Measurements from ENCODE around the gene PAPPA2.

DNA sequence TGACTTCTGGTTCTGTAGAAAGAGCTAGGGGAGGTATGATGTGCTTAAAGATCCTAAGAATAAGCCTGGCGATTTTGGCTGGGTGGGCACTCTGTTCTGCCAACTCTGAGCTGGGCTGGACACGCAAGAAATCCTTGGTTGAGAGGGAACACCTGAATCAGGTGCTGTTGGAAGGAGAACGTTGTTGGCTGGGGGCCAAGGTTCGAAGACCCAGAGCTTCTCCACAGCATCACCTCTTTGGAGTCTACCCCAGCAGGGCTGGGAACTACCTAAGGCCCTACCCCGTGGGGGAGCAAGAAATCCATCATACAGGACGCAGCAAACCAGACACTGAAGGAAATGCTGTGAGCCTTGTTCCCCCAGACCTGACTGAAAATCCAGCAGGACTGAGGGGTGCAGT, 93.3 kb downstream of the PAPPA2 start:
- TF ChIP-seq, protein P1, sequence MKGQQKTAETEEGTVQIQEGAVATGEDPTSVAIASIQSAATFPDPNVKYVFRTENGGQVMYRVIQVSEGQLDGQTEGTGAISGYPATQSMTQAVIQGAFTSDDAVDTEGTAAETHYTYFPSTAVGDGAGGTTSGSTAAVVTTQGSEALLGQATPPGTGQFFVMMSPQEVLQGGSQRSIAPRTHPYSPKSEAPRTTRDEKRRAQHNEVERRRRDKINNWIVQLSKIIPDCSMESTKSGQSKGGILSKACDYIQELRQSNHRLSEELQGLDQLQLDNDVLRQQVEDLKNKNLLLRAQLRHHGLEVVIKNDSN (IDR thresholded peaks at IDR 0.05; ENCODE audit: borderline replicate concordance, extremely low read length, insufficient read depth, low read depth, low read length) = no peak
- TF ChIP-seq ESRRA (IDR thresholded peaks at IDR 0.05; ENCODE audit: low read length) (no peak), ATF3 (IDR thresholded peaks at IDR 0.05; ENCODE audit: borderline replicate concordance, extremely low read depth, low read depth, low read length) (no peak), CREB1 (IDR thresholded peaks at IDR 0.05; ENCODE audit: low read depth) (no peak), KDM1A (IDR thresholded peaks at IDR 0.05; ENCODE audit: borderline replicate concordance) (no peak), YY1 (IDR thresholded peaks at IDR 0.05; ENCODE audit: low read depth, low read length) (no peak), SREBF1 (IDR thresholded peaks at IDR 0.05; ENCODE audit: low read length) (no peak), POLR2AphosphoS5 (IDR thresholded peaks at IDR 0.05; ENCODE audit: low read length) (no peak), RAD21 (IDR thresholded peaks at IDR 0.05; ENCODE audit: insufficient read depth, low read depth, low read length) (no peak), POLR2A (IDR thresholded peaks at IDR 0.05; ENCODE audit: low read depth, low read length) (no peak), EP300 (IDR thresholded peaks at IDR 0.05; ENCODE audit: borderline replicate concordance in 1 of 2, control insufficient read depth in 1 of 2, low read depth in 2 of 2, low read length in 2 of 2) (no peak)
- TF ChIP-seq, protein P2, sequence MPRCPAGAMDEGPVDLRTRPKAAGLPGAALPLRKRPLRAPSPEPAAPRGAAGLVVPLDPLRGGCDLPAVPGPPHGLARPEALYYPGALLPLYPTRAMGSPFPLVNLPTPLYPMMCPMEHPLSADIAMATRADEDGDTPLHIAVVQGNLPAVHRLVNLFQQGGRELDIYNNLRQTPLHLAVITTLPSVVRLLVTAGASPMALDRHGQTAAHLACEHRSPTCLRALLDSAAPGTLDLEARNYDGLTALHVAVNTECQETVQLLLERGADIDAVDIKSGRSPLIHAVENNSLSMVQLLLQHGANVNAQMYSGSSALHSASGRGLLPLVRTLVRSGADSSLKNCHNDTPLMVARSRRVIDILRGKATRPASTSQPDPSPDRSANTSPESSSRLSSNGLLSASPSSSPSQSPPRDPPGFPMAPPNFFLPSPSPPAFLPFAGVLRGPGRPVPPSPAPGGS (IDR thresholded peaks at IDR 0.05; ENCODE audit: borderline replicate concordance, insufficient read depth, low read depth, low read length, poor library complexity, severe bottlenecking) = no peak
- TF ChIP-seq, protein P3, sequence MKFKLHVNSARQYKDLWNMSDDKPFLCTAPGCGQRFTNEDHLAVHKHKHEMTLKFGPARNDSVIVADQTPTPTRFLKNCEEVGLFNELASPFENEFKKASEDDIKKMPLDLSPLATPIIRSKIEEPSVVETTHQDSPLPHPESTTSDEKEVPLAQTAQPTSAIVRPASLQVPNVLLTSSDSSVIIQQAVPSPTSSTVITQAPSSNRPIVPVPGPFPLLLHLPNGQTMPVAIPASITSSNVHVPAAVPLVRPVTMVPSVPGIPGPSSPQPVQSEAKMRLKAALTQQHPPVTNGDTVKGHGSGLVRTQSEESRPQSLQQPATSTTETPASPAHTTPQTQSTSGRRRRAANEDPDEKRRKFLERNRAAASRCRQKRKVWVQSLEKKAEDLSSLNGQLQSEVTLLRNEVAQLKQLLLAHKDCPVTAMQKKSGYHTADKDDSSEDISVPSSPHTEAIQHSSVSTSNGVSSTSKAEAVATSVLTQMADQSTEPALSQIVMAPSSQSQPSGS (IDR thresholded peaks at IDR 0.05; ENCODE audit: low read length) = no peak
- TF ChIP-seq, protein P4, sequence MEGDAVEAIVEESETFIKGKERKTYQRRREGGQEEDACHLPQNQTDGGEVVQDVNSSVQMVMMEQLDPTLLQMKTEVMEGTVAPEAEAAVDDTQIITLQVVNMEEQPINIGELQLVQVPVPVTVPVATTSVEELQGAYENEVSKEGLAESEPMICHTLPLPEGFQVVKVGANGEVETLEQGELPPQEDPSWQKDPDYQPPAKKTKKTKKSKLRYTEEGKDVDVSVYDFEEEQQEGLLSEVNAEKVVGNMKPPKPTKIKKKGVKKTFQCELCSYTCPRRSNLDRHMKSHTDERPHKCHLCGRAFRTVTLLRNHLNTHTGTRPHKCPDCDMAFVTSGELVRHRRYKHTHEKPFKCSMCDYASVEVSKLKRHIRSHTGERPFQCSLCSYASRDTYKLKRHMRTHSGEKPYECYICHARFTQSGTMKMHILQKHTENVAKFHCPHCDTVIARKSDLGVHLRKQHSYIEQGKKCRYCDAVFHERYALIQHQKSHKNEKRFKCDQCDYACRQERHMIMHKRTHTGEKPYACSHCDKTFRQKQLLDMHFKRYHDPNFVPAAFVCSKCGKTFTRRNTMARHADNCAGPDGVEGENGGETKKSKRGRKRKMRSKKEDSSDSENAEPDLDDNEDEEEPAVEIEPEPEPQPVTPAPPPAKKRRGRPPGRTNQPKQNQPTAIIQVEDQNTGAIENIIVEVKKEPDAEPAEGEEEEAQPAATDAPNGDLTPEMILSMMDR (IDR thresholded peaks at IDR 0.05 in 2 of 3, conservative IDR thresholded peaks at IDR 0.05 in 1 of 3; ENCODE audit: control insufficient read depth in 2 of 3, extremely low read depth in 1 of 3, insufficient read depth in 1 of 3, low read depth in 3 of 3, low read length in 3 of 3) = no peak
